BLaER1 (cell line): ENCODE measurements around the gene COL13A1.

Experiments
- H3K27ac ChIP-seq: shearing (Covaris generic); formaldehyde crosslinking; 2 replicates; pipeline ENCODE4 v1.8.1; 2022
- H3K27me3 ChIP-seq: shearing (Covaris generic); formaldehyde crosslinking; 2 replicates; pipeline ENCODE4 v1.8.1; 2022
- H3K36me3 ChIP-seq: shearing (Covaris generic); formaldehyde crosslinking; 2 replicates; pipeline ENCODE4 v1.8.1; 2022
- H3K4me1 ChIP-seq: shearing (Covaris generic); formaldehyde crosslinking; 2 replicates; pipeline ENCODE4 v1.8.1; 2022
- H3K4me2 ChIP-seq: shearing (Covaris generic); formaldehyde crosslinking; 2 replicates; pipeline ENCODE4 v1.8.1; 2022
- H3K4me3 ChIP-seq: shearing (Covaris generic); formaldehyde crosslinking; 2 replicates; pipeline ENCODE4 v1.8.1; 2022
- H3K9ac ChIP-seq: shearing (Covaris generic); formaldehyde crosslinking; 2 replicates; pipeline ENCODE4 v1.8.1; 2022
- H3K9me3 ChIP-seq: shearing (Covaris generic); formaldehyde crosslinking; 2 replicates; pipeline ENCODE4 v1.8.1; 2022
- H4K20me1 ChIP-seq: shearing (Covaris generic); formaldehyde crosslinking; 2 replicates; pipeline ENCODE4 v1.8.1; 2022
- Cebpa-rat ChIP-seq: shearing (Covaris generic); IDR thresholded peaks from 2 replicates; pipeline ENCODE4 v1.8.1; 2022

Gene COL13A1

GRCh38 chr10:70007116-70007820, 205.6 kb downstream of the COL13A1 start:
- no peak for TF ChIP-seq Cebpa-rat
- Histone ChIP-seq H3K27me3 (no peaks in the 10 kb centered on the region), H3K4me3 (no peak overlapping the region), H3K9ac (no peak overlapping the region), H3K36me3 (no peaks in the 10 kb centered on the region), H3K4me2 (no peak overlapping the region), H3K4me1 (no peaks in the 10 kb centered on the region), H3K9me3 (no peaks in the 10 kb centered on the region), H3K27ac (no peak overlapping the region), H4K20me1 (no peaks in the 10 kb centered on the region)
